Astrocyte of the cerebellum (primary cell): Measurements from ENCODE around the gene CDK3.
A peak's percentile ranks its signal among the peaks of the same experiment; 100 is the strongest.
"Not testable (repeated sequence)": the region's sequence is repeated elsewhere in the genome, so short reads cannot be mapped to it uniquely, and the experiment has no call there.

ENCODE experiments used
- DNase-seq: peaks from one replicate; pipeline ENCODE4 v3.0.0-alpha.2; 2011; ENCODE audit warnings: low read depth
- H3K4me3 ChIP-seq: 2 replicates; pipeline ENCODE4 v1.5.1; 2011; ENCODE audit warnings: mild to moderate bottlenecking, low read depth, low read length, moderate library complexity
- CTCF ChIP-seq: IDR thresholded peaks from 2 replicates; pipeline ENCODE4 v1.5.1; 2012; ENCODE audit warnings: low read length, low read depth, moderate library complexity, mild to moderate bottlenecking; ENCODE audit errors: missing control alignments
- in situ Hi-C: cut with HindIII; loops from 2 replicates; pipeline ENCODE4 v1.10.0; 2017; ENCODE audit warnings: low sequenced_read_pairs

Gene CDK3

DNA sequence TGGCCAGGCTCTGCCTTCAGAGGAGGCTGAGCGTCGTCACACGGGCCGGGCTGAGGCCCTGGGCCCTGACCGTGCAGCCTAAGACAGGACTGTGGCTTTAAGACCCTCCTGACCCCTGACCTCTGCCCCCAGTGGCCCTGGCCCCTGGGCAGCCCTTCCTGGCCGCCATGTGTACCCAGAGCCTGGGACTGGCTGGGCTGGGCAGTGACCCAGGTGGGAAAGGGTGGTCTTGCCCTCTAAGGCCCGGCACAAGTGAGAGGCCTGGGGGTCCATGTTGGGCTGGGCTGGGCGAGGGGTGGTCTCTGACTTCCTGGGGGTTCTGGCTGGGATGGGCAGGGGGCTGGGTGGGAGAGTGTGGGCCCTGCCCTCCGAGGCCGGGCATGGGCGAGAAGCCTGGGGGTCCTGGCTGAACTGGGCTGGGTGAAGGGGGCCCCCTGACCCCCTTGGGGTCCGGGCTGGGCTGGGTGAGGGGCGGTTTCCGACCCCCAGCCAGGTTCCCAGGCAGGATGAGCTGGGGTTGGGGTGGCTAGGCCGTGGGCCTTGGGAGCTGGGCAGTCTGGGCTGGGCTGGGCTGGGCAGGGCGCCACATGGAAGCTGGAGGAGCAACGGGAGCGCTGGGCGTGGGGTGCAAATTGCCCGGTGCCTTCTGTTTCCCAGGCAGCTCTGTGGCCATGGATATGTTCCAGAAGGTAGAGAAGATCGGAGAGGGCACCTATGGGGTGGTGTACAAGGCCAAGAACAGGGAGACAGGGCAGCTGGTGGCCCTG is at the start of gene CDK3:
Gene CDK3, plus strand, starts transcription at position 101 of the 767 bp plus-strand sequence. Its CDS starts 571 bp downstream, at position 672.
- in situ Hi-C loops, result no loop called here
- no peak for DNase-seq
- no peak within 1 kb of the TSS for H3K4me3 ChIP-seq
- TF ChIP-seq CTCF, result no peak

GRCh38 chr17:75950855-75951554 is 49.6 kb upstream of the CDK3 start:
- in situ Hi-C loops, result no loop called here
- TF ChIP-seq CTCF, result no peak
- H3K4me3 ChIP-seq, result no peak overlapping the region
- DNase-seq, result peak; percentile 58

DNA sequence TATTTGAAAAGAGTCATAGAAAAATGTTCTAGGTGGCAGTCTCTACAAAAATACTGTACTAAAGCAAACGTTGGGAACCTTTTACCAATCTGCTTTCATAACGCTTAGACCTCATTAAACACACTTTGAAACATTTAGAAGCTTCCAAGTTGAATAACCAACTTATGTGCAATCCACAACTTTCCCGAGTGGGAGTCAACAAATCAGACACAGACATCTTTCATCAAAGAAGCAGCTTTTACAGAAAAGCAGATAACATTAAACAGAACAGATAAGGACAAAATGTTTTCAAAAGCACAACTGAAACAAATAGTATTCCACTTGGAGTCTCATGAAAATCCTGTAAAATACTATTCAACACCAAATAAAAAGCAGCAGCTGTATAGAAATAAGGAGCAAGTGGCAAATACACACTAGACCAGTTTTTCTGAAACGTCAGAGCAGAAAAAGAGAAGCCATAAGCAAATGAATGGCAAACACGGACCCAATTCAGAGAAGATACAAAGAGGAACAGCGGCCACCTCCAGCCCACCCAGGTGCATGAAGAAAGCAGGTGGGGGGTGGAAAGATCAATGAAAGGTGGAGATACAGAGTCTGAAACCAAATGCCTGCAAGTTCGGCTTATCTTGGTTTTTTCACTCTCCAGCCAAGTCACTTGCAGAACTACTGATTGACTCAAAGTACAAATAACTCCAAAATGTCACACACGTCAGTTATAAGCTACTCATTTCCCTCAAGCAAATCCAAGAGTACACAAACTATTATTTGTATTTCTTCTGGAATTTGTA is 41.4 kb upstream of the CDK3 start:
- TF ChIP-seq CTCF, result no peak
- no peak overlapping the region for H3K4me3 ChIP-seq
- DNase-seq, result no peak
- in situ Hi-C loops, result no loop called here

DNA sequence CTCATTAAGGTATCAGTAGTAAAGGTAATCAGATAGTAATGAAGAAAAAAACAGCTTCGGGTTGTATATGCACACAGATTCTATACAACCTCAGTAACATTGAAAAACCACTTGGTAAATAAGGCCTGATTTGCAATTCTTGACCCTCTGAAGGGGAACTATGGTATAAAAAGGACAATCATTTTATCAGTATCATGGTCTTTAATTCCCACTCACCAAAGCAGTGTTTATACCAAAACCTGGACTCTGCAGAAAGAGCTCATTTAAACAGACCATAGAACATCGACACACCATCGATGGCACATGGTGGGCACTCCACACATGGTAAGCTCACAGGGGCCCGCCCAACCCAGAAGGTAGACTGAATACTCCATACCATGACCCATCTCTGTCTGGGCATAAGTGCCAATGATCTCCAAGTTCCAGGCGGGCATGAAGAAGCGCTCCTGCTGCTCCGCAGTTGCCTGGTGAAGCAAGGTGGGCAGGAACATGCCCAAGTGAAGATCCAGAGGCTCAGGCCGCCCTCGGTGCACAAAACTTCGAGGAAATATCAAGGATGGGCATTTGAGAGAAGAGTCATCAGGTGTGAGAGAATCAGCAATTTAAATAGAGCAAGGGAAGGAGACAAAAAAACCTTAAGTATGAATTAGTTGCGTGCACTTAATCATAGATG is 40.7 kb upstream of the CDK3 start:
- TF ChIP-seq CTCF, result no peak
- no peak for DNase-seq
- in situ Hi-C loops, result no loop called here
- no peak overlapping the region for H3K4me3 ChIP-seq

- no peak for TF ChIP-seq CTCF
- in situ Hi-C loops, result no loop called here
- no peak overlapping the region for H3K4me3 ChIP-seq
- DNase-seq, result no peak
These were observed 35.2 kb upstream of the CDK3 start for GRCh38 chr17:75965468-75965867.

DNA sequence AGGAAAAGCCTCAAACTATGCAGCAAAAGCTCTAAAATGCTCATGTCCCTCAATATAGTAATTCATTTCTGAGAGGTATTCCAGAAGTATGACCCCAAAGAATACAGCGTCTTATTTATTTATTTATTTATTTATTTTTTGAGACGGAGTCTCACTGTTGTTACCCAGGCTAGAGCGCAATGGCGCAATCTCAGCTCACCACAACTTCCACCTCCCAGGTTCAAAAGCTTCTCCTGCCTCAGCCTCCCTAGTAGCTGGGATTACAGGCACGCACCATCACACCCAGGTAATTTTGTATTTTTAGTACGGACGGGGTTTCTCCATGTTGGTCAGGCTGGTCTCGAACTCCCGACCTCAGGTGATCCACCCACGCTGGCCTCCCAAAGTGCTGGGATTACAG is 31.6 kb upstream of the CDK3 start:
- H3K4me3 ChIP-seq, in situ Hi-C loops: not testable (repeated sequence)

More for the DNA sequence above, 31.6 kb upstream of the CDK3 start:
- DNase-seq, result not testable (repeated sequence)
